Lower lobe of right lung (tissue), 2 donors: Measurements from ENCODE around the gene RRP1. TPM values are rescaled to one million over a fixed set of nuclear protein-coding genes. Genes with fewer than 3 reads are reported as not detected.

Experiments
- ATAC-seq, 2 donors: fragments of 200-7000 bp; cut with Tn5 transposase; one replicate each; pipeline ENCODE4 v1.9.1; 2020 to 2022; ENCODE audit warnings: mild to moderate bottlenecking in 2 of 2, moderate library complexity in 2 of 2
- DNase-seq: peaks from one replicate; pipeline ENCODE4 v3.0.0-alpha.2; 2020
- H3K27ac ChIP-seq: fragments of 200-600 bp; one replicate; pipeline ENCODE4 v1.8.0; 2022
- H3K27me3 ChIP-seq: fragments of 200-600 bp; one replicate; pipeline ENCODE4 v1.8.0; 2022; ENCODE audit warnings: low read depth
- H3K36me3 ChIP-seq: fragments of 200-600 bp; one replicate; pipeline ENCODE4 v1.8.0; 2022; ENCODE audit warnings: mild to moderate bottlenecking
- H3K4me1 ChIP-seq: fragments of 200-600 bp; one replicate; pipeline ENCODE4 v1.8.0; 2022
- H3K4me3 ChIP-seq: fragments of 200-600 bp; one replicate; pipeline ENCODE4 v1.8.0; 2022; ENCODE audit warnings: mild to moderate bottlenecking
- H3K9me3 ChIP-seq: fragments of 200-600 bp; one replicate; pipeline ENCODE4 v1.8.0; 2022
- CTCF ChIP-seq: fragments of 200-600 bp; IDR thresholded peaks from one replicate; pipeline ENCODE4 v1.8.0; 2022; ENCODE audit warnings: antibody characterized with exemption, mild to moderate bottlenecking
- intact Hi-C: fragments of 100-400 bp; cut with DNase I; formaldehyde crosslinking; loops from one replicate; pipeline ENCODE4 v1.11.0; 2022
- total RNA-seq: library from RNA; stranded (reverse); fragmentation: NEBNext Ultra II Directional; extraction: Animal tissue kit (Norgen Biotek cat#: 25700); gene quantifications from one replicate; pipeline ENCODE4 v1.2.1, GENCODE V29; 2021
- donor health status: DM: no; HTN: yes; CAD: no; lungs with severe emphysema.

RRP1 gene
- total RNA-seq, 1 donor from 2014 or later, result 13.6 TPM

GRCh38 chr21:43806017-43806710, 16.8 kb downstream of the RRP1 start:
- ATAC-seq (no peak), DNase-seq (no peak)
- Histone ChIP-seq H3K27ac (no peak overlapping the region), H3K4me3 (no peak overlapping the region), H3K9me3 (no peaks in the 10 kb centered on the region), H3K36me3 (peaks cover 42% of the 10 kb centered on the region), H3K4me1 (peaks cover 6% of the 10 kb centered on the region), H3K27me3 (no peaks in the 10 kb centered on the region)
- intact Hi-C loops, result no loop called here
- TF ChIP-seq CTCF, result no peak

GRCh38 chr21:43808367-43808766, 19.0 kb downstream of the RRP1 start:
- no peak for ATAC-seq
- Histone ChIP-seq H3K36me3 (peaks cover 20% of the 10 kb centered on the region), H3K27me3 (no peaks in the 10 kb centered on the region), H3K9me3 (no peaks in the 10 kb centered on the region), H3K4me3 (no peak overlapping the region), H3K27ac (no peak overlapping the region), H3K4me1 (peaks cover 24% of the 10 kb centered on the region)
- intact Hi-C loops, result no loop called here
- DNase-seq, result no peak
- TF ChIP-seq CTCF, result no peak

- Histone ChIP-seq H3K4me1 (peaks cover 24% of the 10 kb centered on the region), H3K4me3 (no peak overlapping the region), H3K36me3 (peaks cover 15% of the 10 kb centered on the region), H3K27me3 (no peaks in the 10 kb centered on the region), H3K9me3 (no peaks in the 10 kb centered on the region), H3K27ac (no peak overlapping the region)
- ATAC-seq, result no peak
- DNase-seq, result no peak
- intact Hi-C loops, result no loop called here
- TF ChIP-seq CTCF, result no peak
These were observed 19.5 kb downstream of the RRP1 start for GRCh38 chr21:43808832-43809251.

GRCh38 chr21:43809346-43809799, 20.0 kb downstream of the RRP1 start:
- no peaks in the 10 kb centered on the region for H3K9me3 ChIP-seq
- H3K27ac ChIP-seq, result no peak overlapping the region
- DNase-seq (no peak), ATAC-seq (no peak)
- intact Hi-C loops, result no loop called here
- H3K4me1 ChIP-seq, result peaks cover 24% of the 10 kb centered on the region
- H3K27me3 ChIP-seq, result no peaks in the 10 kb centered on the region
- H3K36me3 ChIP-seq, result peaks cover 10% of the 10 kb centered on the region
- H3K4me3 ChIP-seq, result no peak overlapping the region
- no peak for TF ChIP-seq CTCF

- Histone ChIP-seq H3K9me3 (no peaks in the 10 kb centered on the region), H3K4me3 (no peak overlapping the region), H3K27me3 (no peaks in the 10 kb centered on the region), H3K27ac (no peak overlapping the region), H3K36me3 (peaks cover 10% of the 10 kb centered on the region), H3K4me1 (peaks cover 24% of the 10 kb centered on the region)
- TF ChIP-seq CTCF, result no peak
- DNase-seq (peak; percentile 75), ATAC-seq (no peak)
- intact Hi-C loops, result no loop called here
These were observed 20.6 kb downstream of the RRP1 start for GRCh38 chr21:43809853-43810504.
